ENCODE results near the gene SLC30A1.
"Not testable (repeated sequence)": the region's sequence is repeated elsewhere in the genome, so short reads cannot be mapped to it uniquely, and the experiment has no call there.

- TF ChIP-seq CTCF, POLR2A (IDR thresholded peaks at IDR 0.05): not testable (repeated sequence)
These were observed 46.9 kb upstream of the SLC30A1 start for GRCh38 chr1:211625866-211626265.
